ENCODE data around the gene GNAS-AS1. TPM values are rescaled to one million over a fixed set of nuclear protein-coding genes. Genes with fewer than 3 reads are reported as not detected.

Gene GNAS-AS1
- total and polyA plus RNA-seq, 2 experiments from 2014 or later, result 12.3 to 15.0 TPM

DNA sequence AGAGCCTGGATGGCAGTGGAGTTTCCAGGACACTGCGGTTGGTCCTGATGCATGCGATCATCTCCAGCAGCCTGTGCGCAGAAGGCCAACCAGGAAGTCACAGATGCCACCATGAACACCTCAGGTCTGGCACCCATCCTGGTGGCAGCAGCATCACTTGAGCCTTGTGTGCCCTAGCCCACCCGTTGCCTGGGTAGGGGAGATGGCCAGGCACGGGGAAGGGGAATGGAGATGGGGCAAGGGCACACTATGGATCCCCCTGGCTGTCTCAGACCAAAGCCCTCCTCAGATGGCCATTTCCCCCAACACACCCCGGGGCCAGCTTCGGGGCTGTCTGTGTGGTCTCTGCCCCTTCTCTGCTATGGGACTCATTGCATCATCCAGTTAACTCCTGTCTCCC, 58.3 kb downstream of the GNAS-AS1 start:
- Mint-ChIP-seq H3K4me3 (no peak overlapping the region), H3K27me3 (ENCODE audit: insufficient read depth, low read depth, poor library complexity) (peaks cover 19% of the 10 kb centered on the region), H3K27ac (no peak overlapping the region), H3K4me1 (peaks cover 17% of the 10 kb centered on the region), H3K9me3 (no peaks in the 10 kb centered on the region), H3K36me3 (ENCODE audit: low read depth) (no peaks in the 10 kb centered on the region)
- H3K36me3 ChIP-seq (ENCODE audit: insufficient read depth), result no peaks in the 10 kb centered on the region
- TF ChIP-seq, protein P1, sequence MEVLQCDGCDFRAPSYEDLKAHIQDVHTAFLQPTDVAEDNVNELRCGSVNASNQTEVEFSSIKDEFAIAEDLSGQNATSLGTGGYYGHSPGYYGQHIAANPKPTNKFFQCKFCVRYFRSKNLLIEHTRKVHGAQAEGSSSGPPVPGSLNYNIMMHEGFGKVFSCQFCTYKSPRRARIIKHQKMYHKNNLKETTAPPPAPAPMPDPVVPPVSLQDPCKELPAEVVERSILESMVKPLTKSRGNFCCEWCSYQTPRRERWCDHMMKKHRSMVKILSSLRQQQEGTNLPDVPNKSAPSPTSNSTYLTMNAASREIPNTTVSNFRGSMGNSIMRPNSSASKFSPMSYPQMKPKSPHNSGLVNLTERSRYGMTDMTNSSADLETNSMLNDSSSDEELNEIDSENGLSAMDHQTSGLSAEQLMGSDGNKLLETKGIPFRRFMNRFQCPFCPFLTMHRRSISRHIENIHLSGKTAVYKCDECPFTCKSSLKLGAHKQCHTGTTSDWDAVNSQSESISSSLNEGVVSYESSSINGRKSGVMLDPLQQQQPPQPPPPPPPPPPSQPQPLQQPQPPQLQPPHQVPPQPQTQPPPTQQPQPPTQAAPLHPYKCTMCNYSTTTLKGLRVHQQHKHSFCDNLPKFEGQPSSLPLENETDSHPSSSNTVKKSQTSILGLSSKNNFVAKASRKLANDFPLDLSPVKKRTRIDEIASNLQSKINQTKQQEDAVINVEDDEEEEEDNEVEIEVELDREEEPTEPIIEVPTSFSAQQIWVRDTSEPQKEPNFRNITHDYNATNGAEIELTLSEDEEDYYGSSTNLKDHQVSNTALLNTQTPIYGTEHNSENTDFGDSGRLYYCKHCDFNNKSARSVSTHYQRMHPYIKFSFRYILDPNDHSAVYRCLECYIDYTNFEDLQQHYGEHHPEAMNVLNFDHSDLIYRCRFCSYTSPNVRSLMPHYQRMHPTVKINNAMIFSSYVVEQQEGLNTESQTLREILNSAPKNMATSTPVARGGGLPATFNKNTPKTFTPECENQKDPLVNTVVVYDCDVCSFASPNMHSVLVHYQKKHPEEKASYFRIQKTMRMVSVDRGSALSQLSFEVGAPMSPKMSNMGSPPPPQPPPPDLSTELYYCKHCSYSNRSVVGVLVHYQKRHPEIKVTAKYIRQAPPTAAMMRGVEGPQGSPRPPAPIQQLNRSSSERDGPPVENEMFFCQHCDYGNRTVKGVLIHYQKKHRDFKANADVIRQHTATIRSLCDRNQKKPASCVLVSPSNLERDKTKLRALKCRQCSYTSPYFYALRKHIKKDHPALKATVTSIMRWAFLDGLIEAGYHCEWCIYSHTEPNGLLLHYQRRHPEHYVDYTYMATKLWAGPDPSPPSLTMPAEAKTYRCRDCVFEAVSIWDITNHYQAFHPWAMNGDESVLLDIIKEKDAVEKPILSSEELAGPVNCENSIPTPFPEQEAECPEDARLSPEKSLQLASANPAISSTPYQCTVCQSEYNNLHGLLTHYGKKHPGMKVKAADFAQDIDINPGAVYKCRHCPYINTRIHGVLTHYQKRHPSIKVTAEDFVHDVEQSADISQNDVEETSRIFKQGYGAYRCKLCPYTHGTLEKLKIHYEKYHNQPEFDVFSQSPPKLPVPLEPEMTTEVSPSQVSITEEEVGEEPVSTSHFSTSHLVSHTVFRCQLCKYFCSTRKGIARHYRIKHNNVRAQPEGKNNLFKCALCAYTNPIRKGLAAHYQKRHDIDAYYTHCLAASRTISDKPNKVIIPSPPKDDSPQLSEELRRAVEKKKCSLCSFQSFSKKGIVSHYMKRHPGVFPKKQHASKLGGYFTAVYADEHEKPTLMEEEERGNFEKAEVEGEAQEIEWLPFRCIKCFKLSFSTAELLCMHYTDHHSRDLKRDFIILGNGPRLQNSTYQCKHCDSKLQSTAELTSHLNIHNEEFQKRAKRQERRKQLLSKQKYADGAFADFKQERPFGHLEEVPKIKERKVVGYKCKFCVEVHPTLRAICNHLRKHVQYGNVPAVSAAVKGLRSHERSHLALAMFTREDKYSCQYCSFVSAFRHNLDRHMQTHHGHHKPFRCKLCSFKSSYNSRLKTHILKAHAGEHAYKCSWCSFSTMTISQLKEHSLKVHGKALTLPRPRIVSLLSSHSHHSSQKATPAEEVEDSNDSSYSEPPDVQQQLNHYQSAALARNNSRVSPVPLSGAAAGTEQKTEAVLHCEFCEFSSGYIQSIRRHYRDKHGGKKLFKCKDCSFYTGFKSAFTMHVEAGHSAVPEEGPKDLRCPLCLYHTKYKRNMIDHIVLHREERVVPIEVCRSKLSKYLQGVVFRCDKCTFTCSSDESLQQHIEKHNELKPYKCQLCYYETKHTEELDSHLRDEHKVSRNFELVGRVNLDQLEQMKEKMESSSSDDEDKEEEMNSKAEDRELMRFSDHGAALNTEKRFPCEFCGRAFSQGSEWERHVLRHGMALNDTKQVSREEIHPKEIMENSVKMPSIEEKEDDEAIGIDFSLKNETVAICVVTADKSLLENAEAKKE (CRISPR knock-in tag; IDR thresholded peaks at IDR 0.05), result no peak
- TF ChIP-seq EZH2phosphoT487 (IDR thresholded peaks at IDR 0.05; ENCODE audit: unreplicated experiment), result no peak
- TF ChIP-seq, protein P2, sequence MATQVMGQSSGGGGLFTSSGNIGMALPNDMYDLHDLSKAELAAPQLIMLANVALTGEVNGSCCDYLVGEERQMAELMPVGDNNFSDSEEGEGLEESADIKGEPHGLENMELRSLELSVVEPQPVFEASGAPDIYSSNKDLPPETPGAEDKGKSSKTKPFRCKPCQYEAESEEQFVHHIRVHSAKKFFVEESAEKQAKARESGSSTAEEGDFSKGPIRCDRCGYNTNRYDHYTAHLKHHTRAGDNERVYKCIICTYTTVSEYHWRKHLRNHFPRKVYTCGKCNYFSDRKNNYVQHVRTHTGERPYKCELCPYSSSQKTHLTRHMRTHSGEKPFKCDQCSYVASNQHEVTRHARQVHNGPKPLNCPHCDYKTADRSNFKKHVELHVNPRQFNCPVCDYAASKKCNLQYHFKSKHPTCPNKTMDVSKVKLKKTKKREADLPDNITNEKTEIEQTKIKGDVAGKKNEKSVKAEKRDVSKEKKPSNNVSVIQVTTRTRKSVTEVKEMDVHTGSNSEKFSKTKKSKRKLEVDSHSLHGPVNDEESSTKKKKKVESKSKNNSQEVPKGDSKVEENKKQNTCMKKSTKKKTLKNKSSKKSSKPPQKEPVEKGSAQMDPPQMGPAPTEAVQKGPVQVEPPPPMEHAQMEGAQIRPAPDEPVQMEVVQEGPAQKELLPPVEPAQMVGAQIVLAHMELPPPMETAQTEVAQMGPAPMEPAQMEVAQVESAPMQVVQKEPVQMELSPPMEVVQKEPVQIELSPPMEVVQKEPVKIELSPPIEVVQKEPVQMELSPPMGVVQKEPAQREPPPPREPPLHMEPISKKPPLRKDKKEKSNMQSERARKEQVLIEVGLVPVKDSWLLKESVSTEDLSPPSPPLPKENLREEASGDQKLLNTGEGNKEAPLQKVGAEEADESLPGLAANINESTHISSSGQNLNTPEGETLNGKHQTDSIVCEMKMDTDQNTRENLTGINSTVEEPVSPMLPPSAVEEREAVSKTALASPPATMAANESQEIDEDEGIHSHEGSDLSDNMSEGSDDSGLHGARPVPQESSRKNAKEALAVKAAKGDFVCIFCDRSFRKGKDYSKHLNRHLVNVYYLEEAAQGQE (IDR thresholded peaks at IDR 0.05; ENCODE audit: unreplicated experiment), result no peak
- H2AFZ ChIP-seq, result no peak overlapping the region
- no peak overlapping the region for H3K4me3 ChIP-seq
- ATAC-seq (no peak), DNase-seq (ENCODE audit: low spot score) (no peak)
- H3K27ac ChIP-seq (ENCODE audit: low read depth), result no peak overlapping the region
- no peaks in the 10 kb centered on the region for H3K79me2 ChIP-seq (replicated peaks; ENCODE audit: insufficient read depth)
- no peaks in the 10 kb centered on the region for H3F3A ChIP-seq (replicated peaks; ENCODE audit: low read depth)
- no peaks in the 10 kb centered on the region for H3K4me1 ChIP-seq (ENCODE audit: insufficient read depth)
- H3K27me3 ChIP-seq (ENCODE audit: insufficient read depth), result no peaks in the 10 kb centered on the region
- no peak overlapping the region for H3K4me2 ChIP-seq
- 0 out of 2 replicates have a peak, but pooled peaks cover 8% of the 10 kb centered on the region for H3K9me2 ChIP-seq (ENCODE audit: insufficient read depth)
- no peaks in the 10 kb centered on the region for H4K20me1 ChIP-seq (replicated peaks; ENCODE audit: insufficient read depth)
